ENCODE measurements around the gene SPAG16.

SPAG16 gene

GRCh38 chr2:213249502-213249901 lies 34.8 kb upstream of the SPAG16 start:
- no peak overlapping the region for H3K18ac ChIP-seq (ENCODE audit: low read depth in 1 of 2, low read length in 2 of 2)
- H2BK15ac ChIP-seq (ENCODE audit: low read depth, poor library complexity, severe bottlenecking) = no peak overlapping the region
- H3K79me1 ChIP-seq (replicated peaks; ENCODE audit: low read length, poor library complexity, severe bottlenecking) = no peaks in the 10 kb centered on the region
- no peak overlapping the region for H4K91ac ChIP-seq (ENCODE audit: low read length)
- no peak overlapping the region for H3K4me2 ChIP-seq (ENCODE audit: low read length, poor library complexity, severe bottlenecking)
- no peak overlapping the region for H3K14ac ChIP-seq (ENCODE audit: low read length in 2 of 2)
- no peaks in the 10 kb centered on the region for H3K4me1 ChIP-seq (ENCODE audit: control insufficient read depth, insufficient read depth, low read depth, low read length)
- H2BK120ac ChIP-seq (ENCODE audit: low read depth, low read length) = no peak overlapping the region
- H3K4me3 ChIP-seq (ENCODE audit: insufficient read depth in 1 of 2, low read depth in 1 of 2, low read length in 2 of 2) = no peak overlapping the region
- H3K23ac ChIP-seq (ENCODE audit: low read length in 2 of 2) = no peak overlapping the region
- H2BK5ac ChIP-seq (ENCODE audit: low read depth, low read length, poor library complexity, severe bottlenecking) = no peak overlapping the region
- no peak overlapping the region for H3K9ac ChIP-seq (ENCODE audit: low read length)
- no peak overlapping the region for H2AFZ ChIP-seq (ENCODE audit: low read depth, low read length)
- no peak overlapping the region for H2AK5ac ChIP-seq (ENCODE audit: low read length, severe bottlenecking)
- no peaks in the 10 kb centered on the region for H3K9me3 ChIP-seq (ENCODE audit: control insufficient read depth, low read length)
- WGBS = 94% methylated on average over 6 of the region's 6 CpGs
- no peak for DNase-seq
- no peak overlapping the region for H2BK12ac ChIP-seq (ENCODE audit: low read length in 2 of 2)
- no peak overlapping the region for H3K27ac ChIP-seq (ENCODE audit: low read length, poor library complexity, severe bottlenecking)
- no peaks in the 10 kb centered on the region for H3K27me3 ChIP-seq (ENCODE audit: control insufficient read depth in 1 of 2, insufficient read depth in 1 of 2, low read length in 2 of 2)
- no peaks in the 10 kb centered on the region for H3K36me3 ChIP-seq (ENCODE audit: control insufficient read depth in 1 of 2, insufficient read depth in 2 of 2, low read depth in 1 of 2, low read length in 2 of 2)
- no peak overlapping the region for H3K4ac ChIP-seq (ENCODE audit: low read depth in 1 of 2, low read length in 2 of 2)
- H4K8ac ChIP-seq (ENCODE audit: low read length) = no peak overlapping the region

- no peaks in the 10 kb centered on the region for H3K4me1 ChIP-seq (ENCODE audit: control insufficient read depth, insufficient read depth, low read depth, low read length)
- H3K79me1 ChIP-seq (replicated peaks; ENCODE audit: low read length, poor library complexity, severe bottlenecking) = no peaks in the 10 kb centered on the region
- no peak overlapping the region for H4K8ac ChIP-seq (ENCODE audit: low read length)
- H3K4me2 ChIP-seq (ENCODE audit: low read length, poor library complexity, severe bottlenecking) = no peak overlapping the region
- H3K36me3 ChIP-seq (ENCODE audit: control insufficient read depth in 1 of 2, insufficient read depth in 2 of 2, low read depth in 1 of 2, low read length in 2 of 2) = no peaks in the 10 kb centered on the region
- H2AK5ac ChIP-seq (ENCODE audit: low read length, severe bottlenecking) = no peak overlapping the region
- H3K4me3 ChIP-seq (ENCODE audit: insufficient read depth in 1 of 2, low read depth in 1 of 2, low read length in 2 of 2) = no peak overlapping the region
- peak; percentile 77 for DNase-seq
- no peak overlapping the region for H2BK120ac ChIP-seq (ENCODE audit: low read depth, low read length)
- H2BK5ac ChIP-seq (ENCODE audit: low read depth, low read length, poor library complexity, severe bottlenecking) = no peak overlapping the region
- H3K9ac ChIP-seq (ENCODE audit: low read length) = peak overlapping the region; percentile 48
- no peak overlapping the region for H4K91ac ChIP-seq (ENCODE audit: low read length)
- H3K18ac ChIP-seq (ENCODE audit: low read depth in 1 of 2, low read length in 2 of 2) = no peak overlapping the region
- H3K27me3 ChIP-seq (ENCODE audit: control insufficient read depth in 1 of 2, insufficient read depth in 1 of 2, low read length in 2 of 2) = no peaks in the 10 kb centered on the region
- H3K14ac ChIP-seq (ENCODE audit: low read length in 2 of 2) = no peak overlapping the region
- 0% methylated on average over 2 of the region's 3 CpGs for WGBS
- no peak overlapping the region for H3K4ac ChIP-seq (ENCODE audit: low read depth in 1 of 2, low read length in 2 of 2)
- H2BK12ac ChIP-seq (ENCODE audit: low read length in 2 of 2) = no peak overlapping the region
- H2AFZ ChIP-seq (ENCODE audit: low read depth, low read length) = no peak overlapping the region
- no peaks in the 10 kb centered on the region for H3K9me3 ChIP-seq (ENCODE audit: control insufficient read depth, low read length)
- no peak overlapping the region for H3K23ac ChIP-seq (ENCODE audit: low read length in 2 of 2)
- H3K27ac ChIP-seq (ENCODE audit: low read length, poor library complexity, severe bottlenecking) = no peak overlapping the region
- no peak overlapping the region for H2BK15ac ChIP-seq (ENCODE audit: low read depth, poor library complexity, severe bottlenecking)
Observed at GRCh38 chr2:213251618-213252017, 32.6 kb upstream of the SPAG16 start.

DNA sequence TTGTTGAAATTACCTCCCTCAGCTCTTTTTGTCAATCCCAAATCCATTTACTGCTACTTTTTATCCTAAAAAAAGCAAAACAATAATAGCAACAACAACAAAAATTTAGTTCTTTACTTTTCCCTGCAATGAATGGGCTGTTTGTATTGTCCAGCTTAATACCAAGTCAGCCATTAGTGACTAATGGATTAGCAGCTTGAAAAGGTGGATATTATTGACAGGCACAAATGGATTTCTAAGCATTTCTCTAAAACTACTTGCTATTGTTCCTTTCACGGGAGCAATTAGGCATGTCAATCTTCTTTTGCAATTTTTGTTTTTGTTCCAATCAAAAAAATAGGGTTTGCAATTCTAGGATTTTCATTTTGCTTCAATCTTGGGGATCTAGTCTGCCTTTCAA lies 32.1 kb upstream of the SPAG16 start:
- Histone ChIP-seq H3K27me3 (ENCODE audit: control insufficient read depth in 1 of 2, insufficient read depth in 1 of 2, low read length in 2 of 2) (no peaks in the 10 kb centered on the region), H2BK12ac (ENCODE audit: low read length in 2 of 2) (no peak overlapping the region), H2BK15ac (ENCODE audit: low read depth, poor library complexity, severe bottlenecking) (no peak overlapping the region), H2BK5ac (ENCODE audit: low read depth, low read length, poor library complexity, severe bottlenecking) (no peak overlapping the region), H2AFZ (ENCODE audit: low read depth, low read length) (no peak overlapping the region), H2BK120ac (ENCODE audit: low read depth, low read length) (no peak overlapping the region), H3K23ac (ENCODE audit: low read length in 2 of 2) (no peak overlapping the region), H3K4ac (ENCODE audit: low read depth in 1 of 2, low read length in 2 of 2) (no peak overlapping the region), H4K91ac (ENCODE audit: low read length) (no peak overlapping the region), H3K14ac (ENCODE audit: low read length in 2 of 2) (no peak overlapping the region), H3K9ac (ENCODE audit: low read length) (peak overlapping the region; percentile 48), H4K8ac (ENCODE audit: low read length) (no peak overlapping the region), H3K18ac (ENCODE audit: low read depth in 1 of 2, low read length in 2 of 2) (no peak overlapping the region), H3K36me3 (ENCODE audit: control insufficient read depth in 1 of 2, insufficient read depth in 2 of 2, low read depth in 1 of 2, low read length in 2 of 2) (no peaks in the 10 kb centered on the region), H3K4me3 (ENCODE audit: insufficient read depth in 1 of 2, low read depth in 1 of 2, low read length in 2 of 2) (no peak overlapping the region), H3K4me1 (ENCODE audit: control insufficient read depth, insufficient read depth, low read depth, low read length) (no peaks in the 10 kb centered on the region), H2AK5ac (ENCODE audit: low read length, severe bottlenecking) (no peak overlapping the region), H3K27ac (ENCODE audit: low read length, poor library complexity, severe bottlenecking) (no peak overlapping the region), H3K4me2 (ENCODE audit: low read length, poor library complexity, severe bottlenecking) (no peak overlapping the region), H3K79me1 (replicated peaks; ENCODE audit: low read length, poor library complexity, severe bottlenecking) (no peaks in the 10 kb centered on the region), H3K9me3 (ENCODE audit: control insufficient read depth, low read length) (no peaks in the 10 kb centered on the region)
- 100% methylated on average over 1 of the region's 1 CpG for WGBS
- no peak for DNase-seq

DNA sequence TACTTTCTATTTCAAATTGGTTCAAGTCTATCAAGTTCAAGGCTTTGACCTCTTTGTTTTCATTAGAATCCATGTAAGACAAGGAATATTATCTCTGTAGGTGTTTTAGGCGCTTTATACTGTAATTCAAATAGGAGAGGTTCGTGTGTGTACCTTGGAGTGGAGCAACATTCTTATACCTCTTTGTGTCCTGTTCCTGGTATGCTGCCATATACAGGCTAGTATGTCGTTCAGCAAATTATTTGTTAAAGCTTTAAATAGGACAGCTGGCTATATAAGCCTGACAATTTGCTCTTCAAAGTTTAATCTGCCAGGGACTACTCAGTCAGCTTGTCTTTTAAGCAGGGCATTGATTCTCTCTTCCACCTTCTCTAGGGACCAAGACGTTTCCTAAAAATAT lies 31.1 kb upstream of the SPAG16 start:
- Histone ChIP-seq H3K79me1 (replicated peaks; ENCODE audit: low read length, poor library complexity, severe bottlenecking) (no peaks in the 10 kb centered on the region), H3K27me3 (ENCODE audit: control insufficient read depth in 1 of 2, insufficient read depth in 1 of 2, low read length in 2 of 2) (no peaks in the 10 kb centered on the region), H3K27ac (ENCODE audit: low read length, poor library complexity, severe bottlenecking) (no peak overlapping the region), H3K14ac (ENCODE audit: low read length in 2 of 2) (no peak overlapping the region), H4K8ac (ENCODE audit: low read length) (no peak overlapping the region), H2AK5ac (ENCODE audit: low read length, severe bottlenecking) (no peak overlapping the region), H2BK5ac (ENCODE audit: low read depth, low read length, poor library complexity, severe bottlenecking) (no peak overlapping the region), H3K4me2 (ENCODE audit: low read length, poor library complexity, severe bottlenecking) (no peak overlapping the region), H3K4me3 (ENCODE audit: insufficient read depth in 1 of 2, low read depth in 1 of 2, low read length in 2 of 2) (no peak overlapping the region), H3K9me3 (ENCODE audit: control insufficient read depth, low read length) (no peaks in the 10 kb centered on the region), H2AFZ (ENCODE audit: low read depth, low read length) (no peak overlapping the region), H3K4ac (ENCODE audit: low read depth in 1 of 2, low read length in 2 of 2) (no peak overlapping the region), H3K4me1 (ENCODE audit: control insufficient read depth, insufficient read depth, low read depth, low read length) (no peaks in the 10 kb centered on the region), H2BK12ac (ENCODE audit: low read length in 2 of 2) (no peak overlapping the region), H3K36me3 (ENCODE audit: control insufficient read depth in 1 of 2, insufficient read depth in 2 of 2, low read depth in 1 of 2, low read length in 2 of 2) (no peaks in the 10 kb centered on the region), H4K91ac (ENCODE audit: low read length) (no peak overlapping the region), H3K23ac (ENCODE audit: low read length in 2 of 2) (no peak overlapping the region), H3K9ac (ENCODE audit: low read length) (no peak overlapping the region), H2BK15ac (ENCODE audit: low read depth, poor library complexity, severe bottlenecking) (no peak overlapping the region), H3K18ac (ENCODE audit: low read depth in 1 of 2, low read length in 2 of 2) (no peak overlapping the region), H2BK120ac (ENCODE audit: low read depth, low read length) (no peak overlapping the region)
- no peak for DNase-seq
- WGBS = 92% methylated on average over 3 of the region's 4 CpGs

Data from mesenchymal stem cell (in vitro differentiated cells and primary cell).